Measurements from ENCODE around the gene KLHL6. TPM values are rescaled to one million over a fixed set of nuclear protein-coding genes. Genes with fewer than 3 reads are reported as not detected.

KLHL6 gene
- total and polyA plus RNA-seq, 10 of the 15 experiments (the other 5 are each of a cell fraction or from before 2014, with no cell fraction given): 4.0 to 91.8 (median 24.4) TPM

DNA sequence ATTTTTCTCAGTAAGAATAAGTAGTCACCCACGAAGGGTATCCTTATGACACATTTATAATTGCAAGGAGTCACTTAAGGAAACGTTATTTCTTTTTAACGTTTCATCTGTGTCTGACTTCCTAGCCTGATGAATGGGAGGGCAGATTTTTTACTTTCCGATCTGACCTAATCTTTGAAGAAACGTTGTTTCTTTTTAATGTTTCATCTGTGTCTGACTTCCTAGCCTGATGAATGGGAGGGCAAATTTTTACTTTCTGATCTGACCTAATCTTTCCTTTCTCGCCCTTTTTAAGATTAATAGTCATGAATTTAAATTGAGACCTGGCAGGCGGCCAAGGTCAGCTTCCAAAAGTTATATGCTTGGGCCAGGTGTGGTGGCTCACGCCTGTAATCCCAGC, 3.0 kb upstream of the KLHL6 start:
- H3K4me2 ChIP-seq (ENCODE audit: control insufficient read depth, insufficient read depth): no peak overlapping the region
- no peak for FAIRE-seq
- in situ Hi-C loops (cut with MboI): loop anchor here (5.0 kb wide), 1 partner anchor 86 kb away; no protein-coding TSS in a partner anchor
- H3K9ac ChIP-seq (ENCODE audit: control insufficient read depth, insufficient read depth, low read length): no peak overlapping the region
- ChIA-PET RAD21 (ENCODE audit: unreplicated experiment) (interaction anchor here (1.3 to 2.7 kb wide), 3 partner anchors 18 to 34 kb away, joined by 5 to 13 read pairs (median 12); no protein-coding TSS in a partner anchor), SMC1A (ENCODE audit: uncharacterized antibody, unreplicated experiment) (interaction anchor here (2.4 to 2.8 kb wide), 3 partner anchors 33 to 84 kb away, joined by 11 to 27 read pairs (median 19); no protein-coding TSS in a partner anchor), CTCF (interaction anchor here (1.1 to 3.7 kb wide), 6 partner anchors 18 to 208 kb away, joined by 7 to 42 read pairs (median 13); no protein-coding TSS in a partner anchor), POLR2A (interaction anchor here (0.8 kb wide), 1 partner anchor 25 kb away, joined by 4 read pairs; no protein-coding TSS in a partner anchor)
- ATAC-seq: no peak
- no peaks in the 10 kb centered on the region for H4K20me1 ChIP-seq (ENCODE audit: control insufficient read depth, insufficient read depth)
- H3K27me3 ChIP-seq (replicated peaks in 1 of 2; ENCODE audit: control insufficient read depth in 2 of 2, insufficient read depth in 2 of 2, low read length in 1 of 2): 0 out of 4 replicates have a peak, but pooled peaks cover 0 to 3% of the 10 kb centered on the region in 2 experiments
- no peak overlapping the region for H2AFZ ChIP-seq (ENCODE audit: control insufficient read depth, low read depth, low read length)
- no TSS peak for BruUV-seq (replicated peaks)
- no peaks in the 10 kb centered on the region for H3K36me3 ChIP-seq (ENCODE audit: control insufficient read depth in 2 of 2, insufficient read depth in 2 of 2, low read length in 1 of 2)
- H3K27ac ChIP-seq (ENCODE audit: control insufficient read depth, insufficient read depth): no peak overlapping the region
- H3K9me3 ChIP-seq (replicated peaks; ENCODE audit: control insufficient read depth, insufficient read depth, low read length): no peaks in the 10 kb centered on the region; the same call in 2 of the 3 replicates
- DNase-seq (ENCODE audit: low read depth, low spot score): no peak
- WGBS (ENCODE audit: insufficient coverage, insufficient replicate concordance, low lambda C conversion rate, missing lambda C conversion rate): 48% methylated on average over 8 of the region's 8 CpGs
- peaks cover 9% of the 10 kb centered on the region for H3K79me2 ChIP-seq (ENCODE audit: control insufficient read depth, insufficient read depth, low read length)
- H3K4me1 ChIP-seq (ENCODE audit: control insufficient read depth, insufficient read depth, low read length): peaks cover 12% of the 10 kb centered on the region
- TF ChIP-seq NR2C2 (IDR thresholded peaks at IDR 0.05; ENCODE audit: borderline replicate concordance, control insufficient read depth, insufficient read length, low read depth) (no peak), SMAD1 (IDR thresholded peaks at IDR 0.05; ENCODE audit: low read depth, partially characterized antibody) (no peak)
- no peak overlapping the region for H3K4me3 ChIP-seq
- intact Hi-C loops (cut with micrococcal nuclease; ENCODE audit: unreplicated experiment): loop anchor here (10.0 kb wide), 1 partner anchor 584 kb away; no protein-coding TSS in a partner anchor

- in situ Hi-C loops (cut with MboI) (loop anchor here (5.0 kb wide), 1 partner anchor 84 kb away; no protein-coding TSS in a partner anchor), intact Hi-C loops (cut with micrococcal nuclease; ENCODE audit: unreplicated experiment) (loop anchor here (10.0 kb wide), 1 partner anchor 582 kb away; no protein-coding TSS in a partner anchor)
- BruUV-seq (replicated peaks): no TSS peak
- ChIA-PET CTCF (no interaction called here), RAD21 (ENCODE audit: unreplicated experiment) (no interaction called here), POLR2A (no interaction called here), SMC1A (ENCODE audit: uncharacterized antibody, unreplicated experiment) (interaction anchor here (1.0 kb wide), 1 partner anchor 27 kb away, joined by 4 read pairs; no protein-coding TSS in a partner anchor)
- WGBS (ENCODE audit: insufficient coverage, insufficient replicate concordance, low lambda C conversion rate, missing lambda C conversion rate): 26% methylated on average over 5 of the region's 5 CpGs
- Histone ChIP-seq H2AFZ (ENCODE audit: control insufficient read depth, low read depth, low read length) (no peak overlapping the region), H3K27me3 (replicated peaks in 1 of 2; ENCODE audit: control insufficient read depth in 2 of 2, insufficient read depth in 2 of 2, low read length in 1 of 2) (peaks cover 0 to 3% of the 10 kb centered on the region in 2 experiments; a peak in 1 of 4 replicates), H3K27ac (ENCODE audit: control insufficient read depth, insufficient read depth) (no peak overlapping the region), H3K36me3 (ENCODE audit: control insufficient read depth in 2 of 2, insufficient read depth in 2 of 2, low read length in 1 of 2) (no peaks in the 10 kb centered on the region), H3K9me3 (replicated peaks; ENCODE audit: control insufficient read depth, insufficient read depth, low read length) (no peaks in the 10 kb centered on the region; the same call in 2 of the 3 replicates), H3K4me1 (ENCODE audit: control insufficient read depth, insufficient read depth, low read length) (peaks cover 18% of the 10 kb centered on the region), H4K20me1 (ENCODE audit: control insufficient read depth, insufficient read depth) (no peaks in the 10 kb centered on the region), H3K79me2 (ENCODE audit: control insufficient read depth, insufficient read depth, low read length) (peaks cover 20% of the 10 kb centered on the region), H3K4me3 (no peak overlapping the region), H3K9ac (ENCODE audit: control insufficient read depth, insufficient read depth, low read length) (no peak overlapping the region), H3K4me2 (ENCODE audit: control insufficient read depth, insufficient read depth) (no peak overlapping the region)
- no peak for FAIRE-seq
- no peak for ATAC-seq
- no peak for DNase-seq (ENCODE audit: low read depth, low spot score)
- TF ChIP-seq CUX1 (IDR thresholded peaks at IDR 0.05; ENCODE audit: insufficient replicate concordance, low read depth, low read length): no peak
- no peak for TF ChIP-seq POLR2A (IDR thresholded peaks at IDR 0.05; ENCODE audit: low read depth, low read length)
- no peak for TF ChIP-seq CHD1 (IDR thresholded peaks at IDR 0.05; ENCODE audit: low read depth, low read length)
- no peak for TF ChIP-seq PML (IDR thresholded peaks at IDR 0.05; ENCODE audit: low read length)
- TF ChIP-seq NR2C1 (IDR thresholded peaks at IDR 0.05): no peak
Measured at GRCh38 chr3:183556722-183557121, 1.2 kb upstream of the KLHL6 start.
